DND-41 (cell line): ENCODE results near the gene KASH5.

Source experiments
- CTCF ChIP-seq: IDR thresholded peaks from 2 replicates; pipeline ENCODE4 v1.5.1; 2012; ENCODE audit warnings: borderline replicate concordance, low read length, moderate library complexity, mild to moderate bottlenecking; ENCODE audit not compliant: poor library complexity, severe bottlenecking; ENCODE audit errors: extremely low read depth
- EZH2 ChIP-seq: IDR thresholded peaks from 3 replicates; pipeline ENCODE4 v1.6.1; 2012; ENCODE audit warnings: borderline replicate concordance, low read depth, mild to moderate bottlenecking, moderate library complexity, low read length, inconsistent platforms; ENCODE audit not compliant: severe bottlenecking

DNA sequence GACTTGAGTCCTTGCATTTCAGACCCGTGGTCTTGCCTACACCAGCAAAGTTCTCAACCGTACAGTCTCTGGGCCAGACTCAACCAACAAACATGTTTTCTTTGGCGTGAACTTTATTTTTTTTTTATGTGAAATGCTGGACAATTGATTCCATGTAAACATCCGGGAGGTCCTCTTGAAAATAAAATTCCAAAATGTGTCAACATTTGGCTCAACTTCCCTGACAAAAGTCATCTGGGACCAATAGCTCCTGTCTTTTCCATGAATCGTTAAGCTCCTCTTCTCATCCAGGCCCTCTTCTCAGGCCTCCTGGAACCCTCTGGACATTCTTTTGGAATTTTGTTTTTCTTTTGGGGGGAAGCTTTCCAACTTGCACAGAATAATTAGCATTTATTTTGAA is 67.7 kb downstream of the KASH5 start:
- TF ChIP-seq CTCF (no peak), EZH2 (no peak)
